ENCODE results near the gene GGT1. TPM values are rescaled to one million over a fixed set of nuclear protein-coding genes. Genes with fewer than 3 reads are reported as not detected.
"Not testable (repeated sequence)": the region's sequence is repeated elsewhere in the genome, so short reads cannot be mapped to it uniquely, and the experiment has no call there.

The GGT1 gene
- total RNA-seq, 1 experiment from 2014 or later: 4.9 TPM

DNA sequence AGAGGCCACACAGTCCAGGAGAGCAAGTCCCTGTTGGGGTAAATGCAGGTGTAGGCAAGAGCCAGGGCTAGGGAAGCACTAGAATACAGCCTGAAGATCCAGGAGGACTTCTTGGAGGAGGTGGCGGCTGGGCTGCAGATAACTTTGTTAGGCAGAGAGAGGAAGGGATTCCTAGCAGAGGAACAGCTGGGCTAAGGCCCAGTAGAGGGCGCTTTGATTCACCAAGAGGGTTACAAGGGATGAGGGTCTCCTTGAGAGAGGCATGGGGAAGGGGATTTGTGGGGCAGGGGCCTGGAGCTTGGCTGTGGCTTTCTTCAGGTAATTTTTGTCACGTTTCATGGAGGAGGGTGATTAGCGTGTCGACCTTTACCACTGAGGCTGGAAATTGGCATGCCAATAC, 18.3 kb downstream of the GGT1 start:
- DNase-seq (ENCODE audit: low read depth, low spot score); in situ Hi-C loops (cut with HindIII; ENCODE audit: low pct_unique_long_range_greater_than_20kb, low sequenced_read_pairs): not testable (repeated sequence)

DNA sequence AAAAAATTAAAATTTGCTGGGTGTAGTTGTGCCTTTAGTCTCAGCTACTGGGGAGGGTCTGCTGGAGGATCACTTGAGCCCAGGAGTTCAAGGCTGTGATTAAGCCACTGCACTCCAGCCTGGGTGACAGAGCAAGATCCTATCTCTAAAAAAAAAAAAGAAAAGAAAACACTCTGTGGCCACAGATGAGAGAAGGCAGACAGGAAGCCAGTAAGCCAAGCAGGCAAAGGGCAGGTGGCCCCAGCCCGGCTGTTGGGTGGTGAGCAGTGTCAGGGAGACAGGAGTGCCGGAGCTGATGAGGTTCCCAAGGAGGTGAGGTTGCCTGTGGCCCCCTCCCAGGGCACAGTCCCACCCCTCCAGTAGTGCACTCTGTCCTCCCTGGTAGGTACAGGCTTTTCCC, 19.6 kb downstream of the GGT1 start:
- in situ Hi-C loops (cut with HindIII; ENCODE audit: low pct_unique_long_range_greater_than_20kb, low sequenced_read_pairs); DNase-seq (ENCODE audit: low read depth, low spot score): not testable (repeated sequence)

DNA sequence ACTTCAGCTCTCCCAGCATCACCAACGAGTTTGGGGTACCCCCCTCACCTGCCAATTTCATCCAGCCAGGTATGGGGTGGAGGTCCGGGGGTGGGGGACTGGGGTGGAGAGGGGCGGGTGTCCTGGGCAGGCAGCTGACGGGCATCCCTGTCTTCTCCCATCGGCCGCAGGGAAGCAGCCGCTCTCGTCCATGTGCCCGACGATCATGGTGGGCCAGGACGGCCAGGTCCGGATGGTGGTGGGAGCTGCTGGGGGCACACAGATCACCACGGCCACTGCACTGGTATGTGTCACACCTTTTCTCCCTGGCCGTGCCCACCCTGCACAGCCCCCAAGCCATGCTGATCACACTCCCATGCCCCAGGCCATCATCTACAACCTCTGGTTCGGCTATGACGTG, 24.9 kb downstream of the GGT1 start:
- in situ Hi-C loops (cut with HindIII; ENCODE audit: low pct_unique_long_range_greater_than_20kb, low sequenced_read_pairs); DNase-seq (ENCODE audit: low read depth, low spot score): not testable (repeated sequence)

DNA sequence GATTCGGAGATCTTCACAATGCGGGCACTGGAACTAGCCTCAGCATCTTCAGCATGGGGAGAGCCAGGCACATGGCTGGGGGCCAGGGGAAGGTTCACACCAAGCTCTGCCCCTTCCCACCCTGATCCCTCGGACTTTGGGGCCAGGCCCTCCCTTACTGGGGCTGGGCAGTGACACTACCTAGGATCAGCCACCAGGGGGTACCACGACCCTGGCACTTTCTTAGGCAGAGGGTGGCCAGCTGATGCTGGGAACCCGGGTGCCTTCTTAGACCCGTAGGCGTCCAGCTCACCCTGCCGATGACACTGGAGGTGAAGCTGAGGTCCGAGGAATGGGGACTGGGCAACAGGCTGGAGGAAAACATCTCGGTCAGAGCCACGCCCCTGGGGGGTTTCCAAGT, 26.1 kb downstream of the GGT1 start:
- in situ Hi-C loops (cut with HindIII; ENCODE audit: low pct_unique_long_range_greater_than_20kb, low sequenced_read_pairs): not testable (repeated sequence)
- peak; percentile 53 for DNase-seq (ENCODE audit: low read depth, low spot score)

DNA sequence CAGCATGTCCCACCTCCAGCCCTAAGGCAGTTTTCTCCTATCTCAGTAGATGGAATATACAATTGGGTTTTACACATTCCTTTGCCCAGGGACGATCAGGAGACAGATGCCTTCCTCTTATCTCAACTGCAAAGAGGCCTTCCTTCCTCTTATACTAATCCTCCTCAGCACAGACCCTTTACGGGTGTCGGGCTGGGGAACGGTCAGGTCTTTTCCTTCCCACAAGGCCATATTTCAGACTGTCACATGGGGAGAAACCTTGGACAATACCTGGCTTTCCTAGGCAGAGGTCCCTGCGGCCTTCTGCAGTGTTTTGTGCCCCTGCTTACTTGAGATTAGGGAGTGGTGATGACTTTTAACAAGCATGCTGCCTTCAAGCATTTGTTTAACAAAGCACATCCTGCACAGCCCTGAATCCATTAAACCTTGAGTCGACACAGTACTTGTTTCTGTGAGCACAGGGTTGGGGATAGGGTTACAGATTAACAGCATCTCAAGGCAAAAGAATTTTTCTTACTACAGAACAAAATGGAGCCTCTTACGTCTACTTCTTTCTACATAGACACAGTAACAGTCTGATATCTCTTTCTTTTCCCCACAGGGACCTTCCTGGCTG, 27.9 kb downstream of the GGT1 start:
- in situ Hi-C loops (cut with HindIII; ENCODE audit: low pct_unique_long_range_greater_than_20kb, low sequenced_read_pairs); DNase-seq (ENCODE audit: low read depth, low spot score): not testable (repeated sequence)

DNA sequence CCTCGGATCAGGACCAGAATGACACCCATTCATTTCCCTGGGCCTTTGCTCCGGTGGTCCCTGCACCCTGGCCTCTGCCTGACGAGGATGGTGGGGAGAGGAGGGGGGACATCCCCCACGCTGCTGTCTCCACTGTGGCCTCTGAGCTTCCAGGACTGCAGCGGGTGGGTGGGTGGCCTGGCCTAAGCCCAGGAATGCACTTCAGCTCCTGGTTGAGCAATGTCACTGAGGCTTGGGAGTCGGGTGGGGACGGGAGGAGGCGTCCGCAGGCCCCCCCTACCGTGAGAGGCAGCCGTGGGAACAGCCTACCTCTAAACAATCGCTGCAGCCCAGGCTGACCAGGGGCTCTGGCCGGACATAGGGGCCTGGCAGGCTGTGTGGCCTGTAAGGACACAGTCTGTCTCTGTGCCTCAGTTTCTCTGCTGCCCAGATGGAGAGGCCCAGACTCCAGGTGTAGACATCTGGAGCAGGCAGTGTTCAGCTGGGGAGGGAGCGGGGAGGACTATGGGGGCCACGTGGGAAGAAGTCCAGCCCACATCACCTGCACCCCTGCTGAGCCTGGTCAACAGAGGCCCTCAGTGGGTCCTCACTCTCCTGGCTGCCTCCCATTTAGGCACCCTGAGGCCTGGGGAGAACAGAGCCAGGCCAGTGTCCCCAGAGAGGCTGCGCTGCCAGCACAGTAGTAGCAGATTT, 28.6 kb downstream of the GGT1 start:
- DNase-seq (ENCODE audit: low read depth, low spot score); in situ Hi-C loops (cut with HindIII; ENCODE audit: low pct_unique_long_range_greater_than_20kb, low sequenced_read_pairs): not testable (repeated sequence)

DNA sequence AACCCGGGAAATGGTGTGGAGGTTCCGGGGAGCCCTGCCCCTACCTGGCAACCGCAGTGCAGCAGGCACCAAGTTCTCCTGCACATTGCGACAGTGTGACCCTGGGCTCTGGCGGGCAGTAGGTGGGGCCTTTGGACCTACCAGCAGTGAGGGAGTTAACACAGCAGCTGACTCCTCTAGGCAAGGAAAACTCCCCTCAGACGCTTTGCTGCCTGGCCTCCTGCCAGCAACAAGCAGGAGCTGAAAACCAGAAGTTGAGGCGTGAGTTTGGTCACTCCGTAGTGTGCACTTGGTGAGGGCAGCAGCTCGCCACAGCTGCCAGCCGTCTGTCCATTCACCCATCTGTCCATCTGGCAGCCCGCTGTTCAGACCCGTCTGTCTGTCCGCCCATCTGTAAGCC, 29.6 kb downstream of the GGT1 start:
- in situ Hi-C loops (cut with HindIII; ENCODE audit: low pct_unique_long_range_greater_than_20kb, low sequenced_read_pairs); DNase-seq (ENCODE audit: low read depth, low spot score): not testable (repeated sequence)

DNA sequence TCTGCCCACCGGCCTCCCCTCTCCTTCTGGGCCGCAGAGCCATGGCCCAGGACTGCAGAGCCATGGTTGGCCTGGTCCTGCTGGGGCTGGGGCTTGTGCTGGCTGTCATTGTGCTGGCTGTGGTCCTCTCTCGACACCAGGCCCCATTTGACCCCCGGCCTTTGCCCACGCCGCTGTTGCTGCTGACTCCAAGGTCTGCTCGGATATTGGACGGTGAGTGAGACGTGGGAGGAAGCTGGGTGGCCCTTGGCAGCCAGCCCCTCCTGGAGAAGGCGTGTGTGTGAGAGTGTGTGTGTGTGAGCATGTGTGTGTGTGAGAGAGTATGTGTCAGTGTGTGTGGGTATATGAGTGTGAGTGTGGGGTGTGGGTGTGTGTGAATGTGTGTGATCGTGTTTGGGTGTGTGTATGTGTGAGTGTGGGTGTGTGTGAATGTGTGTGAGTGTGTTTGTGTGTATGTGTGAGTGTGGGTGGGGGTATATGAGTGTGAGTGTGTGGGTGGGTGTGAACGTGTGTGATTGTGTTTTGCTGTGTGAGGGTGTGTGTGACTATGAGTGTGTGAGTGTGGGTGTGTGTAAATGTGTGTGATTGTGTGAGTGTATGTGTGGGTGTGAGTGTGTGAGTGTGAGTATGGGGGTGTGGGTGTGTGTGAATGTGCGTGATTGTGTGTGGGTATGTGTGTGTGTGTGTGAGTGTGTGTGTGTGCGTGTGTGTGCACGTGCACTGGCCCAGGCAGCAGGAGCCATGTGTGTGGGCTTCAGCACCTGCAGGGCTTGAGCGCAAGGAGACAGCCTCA, 30.4 kb downstream of the GGT1 start:
- not testable (repeated sequence) for DNase-seq (ENCODE audit: low read depth, low spot score)

DNA sequence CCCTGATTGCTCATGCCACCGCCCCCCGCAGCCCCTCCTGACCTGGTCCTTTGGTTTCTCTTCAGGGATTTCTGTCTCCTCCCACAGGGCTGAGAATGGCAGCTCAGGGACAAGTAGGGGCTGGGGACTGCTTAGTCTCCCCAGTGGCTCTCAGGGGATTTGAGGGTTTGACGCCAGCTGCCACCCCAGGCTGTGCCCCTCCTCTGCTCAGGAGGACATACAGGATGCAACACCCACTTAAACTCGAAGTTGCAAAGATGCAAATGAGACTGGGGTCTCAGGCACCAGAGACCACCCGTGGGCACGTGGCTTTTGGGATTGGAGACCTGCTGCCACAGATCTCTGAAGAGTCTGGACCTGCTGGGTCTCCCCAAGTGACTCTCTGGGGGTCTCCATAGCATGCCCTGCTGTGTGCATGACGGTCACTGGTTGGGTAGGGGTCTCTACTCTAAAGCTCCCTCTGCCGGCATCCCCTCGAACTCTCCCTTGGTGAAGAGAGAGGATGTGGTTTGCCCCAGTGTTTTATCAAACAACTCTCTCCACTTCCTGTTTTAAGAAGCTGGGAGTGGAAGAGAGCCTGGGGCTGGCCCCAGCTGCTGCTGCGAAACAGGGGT, 31.9 kb downstream of the GGT1 start:
- in situ Hi-C loops (cut with HindIII; ENCODE audit: low pct_unique_long_range_greater_than_20kb, low sequenced_read_pairs): not testable (repeated sequence)
- peak; percentile 4 for DNase-seq (ENCODE audit: low read depth, low spot score)

More for the DNA sequence above, 30.4 kb downstream of the GGT1 start:
- in situ Hi-C loops (cut with HindIII; ENCODE audit: low pct_unique_long_range_greater_than_20kb, low sequenced_read_pairs): not testable (repeated sequence)

DNA sequence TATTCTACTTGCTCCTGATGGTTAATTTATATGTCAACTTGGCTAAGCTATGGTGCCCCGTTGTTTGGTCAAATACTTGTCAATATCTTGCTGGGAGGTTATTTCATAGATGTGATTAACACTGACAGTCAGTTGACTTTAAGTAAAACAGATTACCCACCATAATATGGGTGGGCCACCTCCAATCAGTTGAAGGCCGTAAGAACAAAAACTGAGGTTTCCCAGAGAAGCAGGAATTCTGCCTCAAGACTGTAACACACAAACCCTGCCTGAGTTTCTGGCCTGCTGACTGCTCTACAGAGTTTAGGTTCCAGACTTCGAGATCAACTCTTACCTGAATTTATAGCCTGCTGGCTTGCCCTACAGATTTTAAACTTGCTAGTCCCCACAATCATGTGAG, 33.5 kb downstream of the GGT1 start:
- DNase-seq (ENCODE audit: low read depth, low spot score); in situ Hi-C loops (cut with HindIII; ENCODE audit: low pct_unique_long_range_greater_than_20kb, low sequenced_read_pairs): not testable (repeated sequence)

DNA sequence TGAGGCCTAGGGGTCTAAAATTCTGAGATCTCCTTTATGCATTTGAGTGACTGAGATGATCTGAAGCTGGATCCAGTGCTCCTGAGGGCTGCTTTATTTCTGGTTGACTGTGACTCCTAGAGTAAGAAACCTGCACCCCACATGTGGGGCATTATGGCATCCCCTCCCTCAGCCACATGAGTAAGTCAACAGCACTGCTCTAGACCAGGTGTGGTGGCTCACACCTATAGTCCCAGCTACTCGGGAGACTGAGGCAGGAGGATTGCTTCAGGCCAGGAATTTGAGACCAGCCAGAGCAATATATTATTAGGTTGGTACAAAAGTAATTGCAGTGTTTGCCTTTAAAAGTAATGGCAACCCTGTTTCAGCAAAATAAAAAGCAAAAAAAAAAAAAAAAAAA, 39.3 kb downstream of the GGT1 start:
- DNase-seq (ENCODE audit: low read depth, low spot score); in situ Hi-C loops (cut with HindIII; ENCODE audit: low pct_unique_long_range_greater_than_20kb, low sequenced_read_pairs): not testable (repeated sequence)

DNA sequence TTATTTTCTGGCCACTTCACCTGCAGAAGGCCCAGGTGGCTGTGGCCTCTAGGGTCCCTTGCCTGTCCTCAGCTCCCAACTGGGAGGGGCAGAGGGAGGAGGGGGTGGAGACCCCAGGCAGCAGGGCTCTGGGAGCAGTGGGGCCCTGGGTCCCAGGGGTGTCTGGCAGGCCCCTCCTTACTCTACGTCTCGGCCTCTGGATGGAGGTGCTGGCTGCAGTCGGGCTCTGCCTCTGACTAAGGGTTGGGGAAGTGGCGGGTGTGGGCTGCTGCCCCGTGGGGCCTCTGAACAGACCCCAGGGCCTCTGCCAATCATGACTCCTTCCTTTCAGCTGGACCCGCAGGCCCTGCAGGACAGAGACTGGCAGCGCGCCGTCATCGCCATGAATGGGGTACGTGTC, 41.4 kb downstream of the GGT1 start:
- in situ Hi-C loops (cut with HindIII; ENCODE audit: low pct_unique_long_range_greater_than_20kb, low sequenced_read_pairs); DNase-seq (ENCODE audit: low read depth, low spot score): not testable (repeated sequence)

DNA sequence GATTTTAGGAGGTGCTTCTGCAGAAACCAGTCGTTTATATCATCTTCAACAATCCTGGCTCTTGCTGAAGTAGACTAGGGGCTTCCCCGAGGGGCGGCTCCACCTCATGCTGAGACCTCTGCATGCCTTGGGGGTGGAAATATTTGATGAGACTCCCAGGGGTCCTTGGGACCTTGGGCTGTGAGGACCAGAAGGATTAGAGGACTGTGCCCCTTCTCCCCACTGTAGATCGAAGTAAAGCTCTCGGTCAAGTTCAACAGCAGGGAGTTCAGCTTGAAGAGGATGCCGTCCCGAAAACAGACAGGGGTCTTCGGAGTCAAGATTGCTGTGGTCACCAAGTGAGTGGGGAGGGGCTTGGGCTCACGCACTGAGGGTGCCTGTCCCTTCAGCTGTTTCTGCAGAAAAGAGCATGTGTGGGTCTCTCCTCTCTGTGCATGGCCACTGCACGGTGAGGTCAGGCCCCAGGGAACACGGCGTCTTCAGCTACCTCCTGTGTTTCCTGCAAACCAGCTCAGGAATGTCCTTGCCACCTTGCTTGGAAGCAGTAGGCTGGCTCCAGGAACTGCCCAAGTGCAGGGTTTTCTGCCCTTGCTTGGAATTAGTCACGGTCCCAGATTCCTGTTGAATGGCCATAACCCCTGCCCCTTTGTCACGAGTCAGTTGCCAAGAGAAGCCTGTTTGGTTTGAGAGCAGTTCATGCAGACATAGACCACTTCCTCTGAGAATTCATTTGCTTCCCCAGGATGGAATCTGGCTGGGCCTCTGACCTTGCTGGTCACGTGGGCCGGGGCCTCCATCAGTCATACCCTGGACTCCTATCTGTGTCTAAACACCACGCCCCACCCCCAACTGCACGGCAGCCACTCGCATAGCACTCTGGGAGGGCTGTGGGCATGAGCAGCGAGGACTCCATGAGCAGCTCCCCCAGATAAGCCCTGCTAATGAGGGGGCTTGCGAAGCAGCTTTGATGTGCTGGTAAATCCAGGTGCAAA, 42.7 kb downstream of the GGT1 start:
- DNase-seq (ENCODE audit: low read depth, low spot score); in situ Hi-C loops (cut with HindIII; ENCODE audit: low pct_unique_long_range_greater_than_20kb, low sequenced_read_pairs): not testable (repeated sequence)

DNA sequence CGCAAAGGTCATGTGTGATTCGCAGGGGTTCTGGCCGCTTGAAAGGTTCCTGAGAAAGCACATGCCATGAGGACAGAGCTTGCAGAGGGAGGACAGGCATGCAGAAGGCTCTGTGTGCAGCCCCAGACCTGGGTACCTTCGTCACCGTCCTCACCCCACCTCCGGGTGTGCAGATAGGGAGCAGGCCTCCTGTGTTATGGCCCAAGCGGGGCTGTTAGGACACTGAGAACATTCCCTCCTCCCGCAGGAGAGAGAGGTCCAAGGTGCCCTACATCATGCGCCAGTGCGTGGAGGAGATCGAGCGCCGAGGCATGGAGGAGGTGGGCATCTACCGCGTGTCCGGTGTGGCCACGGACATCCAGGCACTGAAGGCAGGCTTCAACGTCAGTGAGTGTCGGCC, 43.8 kb downstream of the GGT1 start:
- in situ Hi-C loops (cut with HindIII; ENCODE audit: low pct_unique_long_range_greater_than_20kb, low sequenced_read_pairs); DNase-seq (ENCODE audit: low read depth, low spot score): not testable (repeated sequence)

DNA sequence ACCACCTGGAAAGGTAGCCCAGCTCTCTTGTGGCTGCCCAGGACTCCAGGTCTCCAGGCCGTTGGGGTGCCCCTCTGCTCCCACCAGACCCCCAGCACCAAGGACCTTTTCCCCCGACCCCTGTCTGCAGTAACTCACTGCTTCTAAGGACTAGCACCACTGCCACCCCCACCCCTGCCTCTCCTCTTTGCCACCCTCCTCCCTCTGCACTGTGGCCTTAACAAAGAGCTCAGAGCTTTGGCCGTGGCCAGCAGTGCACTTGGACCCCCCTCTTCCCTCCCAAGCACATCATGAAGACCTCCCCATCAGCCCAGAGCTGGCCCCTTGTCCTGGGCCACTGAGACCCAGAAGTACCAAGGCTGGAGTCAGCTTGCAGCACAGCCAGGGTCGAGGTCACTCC, 46.4 kb downstream of the GGT1 start:
- in situ Hi-C loops (cut with HindIII; ENCODE audit: low pct_unique_long_range_greater_than_20kb, low sequenced_read_pairs): not testable (repeated sequence)

DNA sequence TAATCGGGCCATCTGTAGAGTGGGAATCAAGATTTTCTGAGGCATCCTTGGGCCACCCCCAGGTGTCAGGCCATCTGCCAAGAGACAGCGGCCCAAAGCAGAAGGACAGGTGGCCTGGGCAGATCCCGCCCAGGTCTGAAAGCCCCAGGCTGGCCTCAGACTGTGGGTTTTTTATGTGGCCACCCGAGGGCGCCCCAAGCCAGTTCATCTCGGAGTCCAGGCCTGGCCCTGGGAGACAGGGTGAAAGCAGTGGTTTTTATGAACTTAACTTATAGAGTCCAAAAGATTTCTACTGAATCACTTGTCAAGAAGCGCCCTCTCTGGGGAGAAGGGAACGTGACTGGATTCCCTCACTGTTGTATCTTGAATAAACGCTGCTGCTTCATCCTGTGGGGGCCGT, 47.9 kb downstream of the GGT1 start:
- DNase-seq (ENCODE audit: low read depth, low spot score); in situ Hi-C loops (cut with HindIII; ENCODE audit: low pct_unique_long_range_greater_than_20kb, low sequenced_read_pairs): not testable (repeated sequence)

More for the DNA sequence above, 46.4 kb downstream of the GGT1 start:
- DNase-seq (ENCODE audit: low read depth, low spot score): not testable (repeated sequence)

DNA sequence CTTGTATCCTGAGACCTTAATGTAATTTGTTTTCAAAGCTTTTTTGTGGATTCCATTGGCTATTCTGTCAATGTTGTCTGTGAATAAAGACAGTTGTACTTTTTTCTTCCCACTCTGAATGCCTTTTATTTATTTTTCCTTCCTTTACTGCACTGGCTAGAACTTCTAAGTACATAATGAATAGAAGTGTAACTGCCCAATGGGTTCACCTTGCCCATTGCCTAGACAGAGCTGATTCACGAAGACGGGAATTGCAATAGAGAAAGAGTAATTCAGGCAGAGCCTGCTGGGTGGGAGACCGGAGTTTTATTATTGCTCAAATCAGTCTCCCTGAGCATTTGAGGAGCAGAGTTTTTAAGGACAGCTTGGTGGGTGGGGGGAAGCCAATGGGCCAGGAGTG, 62.4 kb downstream of the GGT1 start:
- in situ Hi-C loops (cut with HindIII; ENCODE audit: low pct_unique_long_range_greater_than_20kb, low sequenced_read_pairs); DNase-seq (ENCODE audit: low read depth, low spot score): not testable (repeated sequence)
